BE2C (cell line): ENCODE data around the gene ATP5PB.
A peak's percentile ranks its signal among the peaks of the same experiment; 100 is the strongest.

ENCODE experiments used
- DNase-seq: peaks from one replicate; pipeline ENCODE4 v3.0.0-alpha.2; 2020
- H3K27me3 ChIP-seq: fragments of 250-450 bp; sonication (Bioruptor Pico); 2 replicates; pipeline ENCODE4 v1.5.1; 2020; ENCODE audit warnings: mild to moderate bottlenecking
- H3K36me3 ChIP-seq: fragments of 250-450 bp; sonication (Bioruptor Pico); 2 replicates; pipeline ENCODE4 v1.5.1; 2020; ENCODE audit warnings: mild to moderate bottlenecking
- H3K4me1 ChIP-seq: fragments of 250-450 bp; sonication (Bioruptor Pico); 2 replicates; pipeline ENCODE4 v1.5.1; 2020
- H3K4me3 ChIP-seq: 2 replicates; pipeline ENCODE4 v1.5.1; 2011; ENCODE audit warnings: low read depth, low read length
- H3K9me3 ChIP-seq: fragments of 250-450 bp; sonication (Bioruptor Pico); 2 replicates; pipeline ENCODE4 v1.5.1; 2020
- TF ChIP-seq, protein P1 (sequence below): IDR thresholded peaks from 2 replicates; pipeline ENCODE4 v1.5.1; 2012; ENCODE audit warnings: mild to moderate bottlenecking, low read depth, low read length

Gene ATP5PB

DNA sequence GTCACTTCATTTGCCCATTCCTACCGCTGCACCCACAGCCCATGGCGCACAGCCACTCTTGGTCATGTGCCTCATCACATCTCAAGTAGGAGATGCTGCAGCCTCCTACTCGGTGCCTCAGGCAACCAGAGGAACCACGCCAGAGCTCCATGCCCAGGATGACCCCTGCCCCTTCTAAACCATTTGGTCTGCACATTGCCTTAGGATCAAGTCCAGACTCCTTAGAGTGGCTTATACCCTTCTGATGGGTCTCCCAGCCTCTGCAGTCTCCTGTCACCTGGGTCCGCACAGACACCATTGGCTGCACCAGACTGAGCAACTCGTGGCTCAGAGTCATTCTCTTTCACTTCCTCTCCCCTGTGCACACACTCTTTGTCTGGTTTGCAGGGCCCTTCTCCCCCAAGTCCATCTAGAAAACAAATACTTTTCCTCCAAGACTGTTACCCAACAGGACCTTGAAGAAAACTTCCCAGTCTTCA is 56.4 kb downstream of the ATP5PB start:
- no peaks in the 10 kb centered on the region for H3K4me1 ChIP-seq
- TF ChIP-seq, protein P1, sequence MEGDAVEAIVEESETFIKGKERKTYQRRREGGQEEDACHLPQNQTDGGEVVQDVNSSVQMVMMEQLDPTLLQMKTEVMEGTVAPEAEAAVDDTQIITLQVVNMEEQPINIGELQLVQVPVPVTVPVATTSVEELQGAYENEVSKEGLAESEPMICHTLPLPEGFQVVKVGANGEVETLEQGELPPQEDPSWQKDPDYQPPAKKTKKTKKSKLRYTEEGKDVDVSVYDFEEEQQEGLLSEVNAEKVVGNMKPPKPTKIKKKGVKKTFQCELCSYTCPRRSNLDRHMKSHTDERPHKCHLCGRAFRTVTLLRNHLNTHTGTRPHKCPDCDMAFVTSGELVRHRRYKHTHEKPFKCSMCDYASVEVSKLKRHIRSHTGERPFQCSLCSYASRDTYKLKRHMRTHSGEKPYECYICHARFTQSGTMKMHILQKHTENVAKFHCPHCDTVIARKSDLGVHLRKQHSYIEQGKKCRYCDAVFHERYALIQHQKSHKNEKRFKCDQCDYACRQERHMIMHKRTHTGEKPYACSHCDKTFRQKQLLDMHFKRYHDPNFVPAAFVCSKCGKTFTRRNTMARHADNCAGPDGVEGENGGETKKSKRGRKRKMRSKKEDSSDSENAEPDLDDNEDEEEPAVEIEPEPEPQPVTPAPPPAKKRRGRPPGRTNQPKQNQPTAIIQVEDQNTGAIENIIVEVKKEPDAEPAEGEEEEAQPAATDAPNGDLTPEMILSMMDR: no peak
- no peak for DNase-seq
- no peaks in the 10 kb centered on the region for H3K36me3 ChIP-seq
- H3K9me3 ChIP-seq: no peaks in the 10 kb centered on the region
- H3K4me3 ChIP-seq: no peak overlapping the region
- 0 out of 2 replicates have a peak, but pooled peaks cover 2% of the 10 kb centered on the region for H3K27me3 ChIP-seq

DNA sequence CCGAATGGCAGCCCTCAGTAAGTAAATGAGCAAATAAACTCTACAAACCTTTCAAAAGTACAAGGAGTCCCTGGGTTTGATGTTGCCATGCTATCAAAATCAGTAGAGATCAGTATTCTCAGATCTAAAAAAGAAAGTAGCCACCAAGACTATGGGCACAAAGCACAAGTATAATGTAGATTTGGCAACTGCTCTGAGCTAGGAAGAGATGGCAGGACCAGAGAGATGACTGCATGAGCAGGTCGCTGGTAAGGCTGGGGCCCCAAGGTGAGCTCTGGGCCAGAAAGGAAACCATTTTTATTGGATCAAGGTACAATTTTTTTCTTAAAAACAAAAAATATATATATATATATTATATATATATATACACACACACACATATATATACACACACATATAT is 57.3 kb downstream of the ATP5PB start:
- H3K9me3 ChIP-seq: no peaks in the 10 kb centered on the region
- no peak overlapping the region for H3K4me3 ChIP-seq
- H3K27me3 ChIP-seq: 0 out of 2 replicates have a peak, but pooled peaks cover under 1% of the 10 kb centered on the region
- DNase-seq: no peak
- no peaks in the 10 kb centered on the region for H3K36me3 ChIP-seq
- H3K4me1 ChIP-seq: no peaks in the 10 kb centered on the region
- TF ChIP-seq, protein P1: no peak

DNA sequence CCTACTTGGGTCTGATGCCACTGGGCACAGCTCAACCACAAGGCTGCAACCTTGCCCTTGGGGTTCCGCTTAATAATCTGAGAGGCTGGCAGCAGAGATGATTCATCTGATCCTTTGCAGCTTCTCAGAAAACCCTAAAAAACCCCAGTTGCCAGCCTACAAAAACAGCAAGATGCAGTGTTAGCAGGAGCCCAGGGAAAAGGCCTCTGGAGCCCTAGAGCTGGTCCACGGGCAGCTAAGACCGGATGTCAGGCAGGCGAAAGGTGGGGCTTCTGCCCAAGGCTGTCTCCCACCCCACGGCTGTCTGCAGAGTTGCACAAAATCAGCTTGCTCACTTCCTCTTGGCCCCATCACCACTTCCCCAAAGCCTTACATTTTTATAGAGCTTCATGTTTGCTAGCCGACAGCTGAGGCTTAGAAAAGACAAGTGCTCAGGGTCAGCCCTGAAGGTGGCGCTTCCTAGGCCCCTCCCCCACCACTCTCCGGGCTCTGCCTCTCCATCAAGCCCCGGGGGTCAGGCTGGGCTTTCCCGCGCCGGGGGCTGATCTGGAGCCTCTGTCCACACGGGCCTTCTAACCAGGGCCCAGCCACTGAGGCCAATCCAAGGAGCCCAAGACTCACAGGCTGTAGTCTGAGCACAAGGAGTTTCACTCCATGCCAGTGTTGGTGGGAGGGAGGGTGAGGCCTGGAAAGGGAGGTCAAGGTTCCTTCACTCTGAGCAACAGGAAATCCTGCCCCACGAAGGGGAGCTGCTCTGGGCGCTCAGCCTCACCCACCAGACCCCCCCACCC is 58.3 kb downstream of the ATP5PB start:
- peak; percentile 69 for DNase-seq
- no peaks in the 10 kb centered on the region for H3K36me3 ChIP-seq
- H3K27me3 ChIP-seq: no peaks in the 10 kb centered on the region
- no peaks in the 10 kb centered on the region for H3K9me3 ChIP-seq
- H3K4me3 ChIP-seq: peak overlapping the region; percentile 64
- no peaks in the 10 kb centered on the region for H3K4me1 ChIP-seq
- TF ChIP-seq, protein P1: peak; percentile 32; the same call in 1 of the 2 replicates

DNA sequence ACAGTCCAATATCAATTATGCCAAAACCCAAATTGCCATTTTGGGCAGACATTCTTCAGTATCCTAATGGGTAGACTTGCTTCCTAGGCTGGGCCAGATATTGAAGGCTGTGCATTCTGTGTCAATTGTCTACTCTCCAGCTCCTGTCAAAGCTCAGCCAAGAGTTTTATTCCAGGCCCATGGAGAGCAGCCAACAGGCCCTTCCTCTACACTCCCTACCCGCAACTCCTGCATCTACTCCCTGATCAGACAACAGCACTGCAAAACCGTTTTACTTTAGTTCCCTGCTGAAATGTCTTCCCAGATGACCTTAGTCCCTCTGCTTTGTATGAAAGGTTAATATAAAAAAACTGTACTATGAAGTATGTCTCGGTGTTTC is 60.7 kb downstream of the ATP5PB start:
- no peaks in the 10 kb centered on the region for H3K9me3 ChIP-seq
- TF ChIP-seq, protein P1: no peak
- H3K27me3 ChIP-seq: no peaks in the 10 kb centered on the region
- H3K4me3 ChIP-seq: no peak overlapping the region
- DNase-seq: no peak
- no peaks in the 10 kb centered on the region for H3K36me3 ChIP-seq
- H3K4me1 ChIP-seq: peaks cover 10% of the 10 kb centered on the region

DNA sequence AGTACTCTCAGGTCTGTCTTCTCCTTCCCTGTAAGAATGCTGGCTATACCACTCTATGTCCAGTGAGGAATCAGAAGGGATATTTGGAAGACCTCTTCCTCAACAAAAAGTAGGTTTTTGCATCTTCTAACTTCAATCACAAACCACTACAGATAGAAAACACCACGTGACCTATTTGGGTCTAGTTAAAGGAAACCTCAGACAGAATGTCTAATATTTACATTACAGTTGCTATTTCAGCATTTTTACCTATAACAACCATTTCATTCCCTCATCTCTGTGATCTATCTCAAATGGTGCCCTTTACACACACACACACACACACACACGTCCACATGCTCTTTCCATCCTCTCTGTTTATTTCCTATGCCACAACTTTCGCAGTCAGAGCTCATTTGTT is 62.1 kb downstream of the ATP5PB start:
- H3K4me1 ChIP-seq: peaks cover 10% of the 10 kb centered on the region
- H3K9me3 ChIP-seq: no peaks in the 10 kb centered on the region
- no peak for DNase-seq

More for the DNA sequence above, 62.1 kb downstream of the ATP5PB start:
- TF ChIP-seq, protein P1: no peak
- Histone ChIP-seq H3K36me3 (no peaks in the 10 kb centered on the region), H3K4me3 (no peak overlapping the region), H3K27me3 (no peaks in the 10 kb centered on the region)
